ENCODE results near the gene TSC22D1.

TSC22D1 gene

GRCh38 chr13:44453069-44453468, 123.1 kb downstream of the TSC22D1 start:
- DNase-seq (ENCODE audit: low spot score) = no peak
- TF ChIP-seq, protein P1, sequence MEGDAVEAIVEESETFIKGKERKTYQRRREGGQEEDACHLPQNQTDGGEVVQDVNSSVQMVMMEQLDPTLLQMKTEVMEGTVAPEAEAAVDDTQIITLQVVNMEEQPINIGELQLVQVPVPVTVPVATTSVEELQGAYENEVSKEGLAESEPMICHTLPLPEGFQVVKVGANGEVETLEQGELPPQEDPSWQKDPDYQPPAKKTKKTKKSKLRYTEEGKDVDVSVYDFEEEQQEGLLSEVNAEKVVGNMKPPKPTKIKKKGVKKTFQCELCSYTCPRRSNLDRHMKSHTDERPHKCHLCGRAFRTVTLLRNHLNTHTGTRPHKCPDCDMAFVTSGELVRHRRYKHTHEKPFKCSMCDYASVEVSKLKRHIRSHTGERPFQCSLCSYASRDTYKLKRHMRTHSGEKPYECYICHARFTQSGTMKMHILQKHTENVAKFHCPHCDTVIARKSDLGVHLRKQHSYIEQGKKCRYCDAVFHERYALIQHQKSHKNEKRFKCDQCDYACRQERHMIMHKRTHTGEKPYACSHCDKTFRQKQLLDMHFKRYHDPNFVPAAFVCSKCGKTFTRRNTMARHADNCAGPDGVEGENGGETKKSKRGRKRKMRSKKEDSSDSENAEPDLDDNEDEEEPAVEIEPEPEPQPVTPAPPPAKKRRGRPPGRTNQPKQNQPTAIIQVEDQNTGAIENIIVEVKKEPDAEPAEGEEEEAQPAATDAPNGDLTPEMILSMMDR (IDR thresholded peaks at IDR 0.05; ENCODE audit: extremely low read depth, missing control alignments) = no peak

- TF ChIP-seq, protein P1 (IDR thresholded peaks at IDR 0.05; ENCODE audit: extremely low read depth, missing control alignments) = no peak
- DNase-seq (ENCODE audit: low spot score) = no peak
Measured at GRCh38 chr13:44452418-44452817, 123.7 kb downstream of the TSC22D1 start.

GRCh38 chr13:44451651-44452050, 124.5 kb downstream of the TSC22D1 start:
- TF ChIP-seq, protein P1 (IDR thresholded peaks at IDR 0.05; ENCODE audit: extremely low read depth, missing control alignments) = no peak
- no peak for DNase-seq (ENCODE audit: low spot score)

GRCh38 chr13:44451126-44451525, 125.0 kb downstream of the TSC22D1 start:
- TF ChIP-seq, protein P1 (IDR thresholded peaks at IDR 0.05; ENCODE audit: extremely low read depth, missing control alignments) = no peak
- DNase-seq (ENCODE audit: low spot score) = no peak

DNA sequence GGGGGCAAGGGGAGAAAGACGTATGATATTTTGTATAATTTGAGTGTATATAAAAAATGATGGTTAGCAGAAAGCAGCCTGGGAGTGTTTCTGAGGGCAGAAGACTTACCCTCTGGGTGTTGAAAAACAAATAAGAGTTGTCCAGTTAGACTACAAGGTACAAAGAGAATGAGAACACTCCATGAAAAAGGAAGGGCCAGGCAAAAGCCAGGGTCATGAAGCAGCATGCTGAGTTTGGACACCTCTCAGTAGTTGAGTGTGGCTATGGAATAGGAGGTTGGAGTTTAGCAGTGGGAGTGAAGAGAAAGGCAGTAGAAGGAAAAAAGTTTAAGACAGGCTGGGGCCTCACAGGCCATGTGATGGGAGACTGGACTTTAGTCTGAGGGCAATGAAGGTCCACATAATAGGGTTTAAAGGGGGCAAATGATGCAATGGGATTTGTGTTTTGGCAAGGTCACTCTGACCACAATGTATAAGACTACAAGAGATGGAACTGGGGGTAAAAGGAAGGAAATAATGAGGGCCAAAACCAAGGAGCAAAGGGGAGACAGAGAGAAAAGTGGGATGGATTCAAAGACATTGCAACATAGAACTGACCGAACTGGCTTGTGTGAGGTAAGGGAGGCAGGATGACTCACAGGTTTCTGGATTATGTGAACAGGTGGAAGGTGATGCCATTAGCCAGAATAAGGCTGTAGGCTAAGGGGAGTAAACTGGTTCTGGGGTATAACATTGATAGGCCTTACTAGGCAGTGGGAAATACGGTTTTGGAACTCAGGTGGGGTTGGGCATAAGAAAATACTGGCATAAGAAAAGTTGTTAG, 125.9 kb downstream of the TSC22D1 start:
- TF ChIP-seq, protein P1 (IDR thresholded peaks at IDR 0.05; ENCODE audit: extremely low read depth, missing control alignments) = no peak
- DNase-seq (ENCODE audit: low spot score) = no peak

- no peak for DNase-seq (ENCODE audit: low spot score)
- TF ChIP-seq, protein P1 (IDR thresholded peaks at IDR 0.05; ENCODE audit: extremely low read depth, missing control alignments) = no peak
Measured at GRCh38 chr13:44448875-44449274, 127.3 kb downstream of the TSC22D1 start.

GRCh38 chr13:44448373-44448772, 127.8 kb downstream of the TSC22D1 start:
- DNase-seq (ENCODE audit: low spot score) = no peak
- TF ChIP-seq, protein P1 (IDR thresholded peaks at IDR 0.05; ENCODE audit: extremely low read depth, missing control alignments) = no peak
